GM23248 (cell line): ENCODE results near the gene RIN1. TPM values are rescaled to one million over a fixed set of nuclear protein-coding genes. Genes with fewer than 3 reads are reported as not detected.

Source experiments
- DNase-seq: peaks from one replicate; pipeline ENCODE4 v3.0.0-alpha.2; 2015
- H2AFZ ChIP-seq: fragments of 200-600 bp; sonication (generic); 2 replicates; pipeline ENCODE4 v1.6.1; 2016; ENCODE audit warnings: antibody characterized with exemption
- H3F3A ChIP-seq: fragments of 200-600 bp; sonication (generic); 2 replicates; pipeline ENCODE4 v1.6.1; 2016; ENCODE audit warnings: mild to moderate bottlenecking, antibody characterized with exemption, mixed run types; ENCODE audit not compliant: insufficient read depth
- H3K27ac ChIP-seq: fragments of 200-600 bp; sonication (generic); 2 replicates; pipeline ENCODE4 v1.5.1; 2016; ENCODE audit warnings: mild to moderate bottlenecking
- H3K27me3 ChIP-seq: fragments of 200-600 bp; sonication (generic); replicated peaks from 2 replicates; pipeline ENCODE4 v1.6.1; 2016; ENCODE audit warnings: mild to moderate bottlenecking; ENCODE audit not compliant: insufficient read depth
- H3K36me3 ChIP-seq: fragments of 200-600 bp; sonication (generic); 2 replicates; pipeline ENCODE4 v1.6.1; 2016; ENCODE audit warnings: low read depth, mild to moderate bottlenecking
- H3K4me1 ChIP-seq: fragments of 200-600 bp; sonication (generic); 2 replicates; pipeline ENCODE4 v1.6.1; 2016; ENCODE audit warnings: mild to moderate bottlenecking; ENCODE audit not compliant: insufficient read depth
- H3K4me2 ChIP-seq: fragments of 200-600 bp; sonication (generic); one replicate; pipeline ENCODE4 v1.6.1; 2016; ENCODE audit warnings: mild to moderate bottlenecking; ENCODE audit not compliant: unreplicated experiment
- H3K4me3 ChIP-seq: fragments of 200-600 bp; sonication (generic); 2 replicates; pipeline ENCODE4 v1.5.1; 2016; ENCODE audit warnings: mild to moderate bottlenecking
- H3K79me2 ChIP-seq: fragments of 200-600 bp; sonication (generic); 2 replicates; pipeline ENCODE4 v1.6.1; 2016; ENCODE audit warnings: mild to moderate bottlenecking; ENCODE audit not compliant: insufficient read depth
- H3K9ac ChIP-seq: fragments of 200-600 bp; sonication (generic); 2 replicates; pipeline ENCODE4 v1.6.1; 2016; ENCODE audit warnings: mild to moderate bottlenecking
- H3K9me2 ChIP-seq: fragments of 200-600 bp; sonication (generic); 2 replicates; pipeline ENCODE4 v1.6.1; 2016; ENCODE audit warnings: mixed run types, mild to moderate bottlenecking, moderate library complexity; ENCODE audit not compliant: insufficient read depth
- H3K9me3 ChIP-seq: fragments of 200-600 bp; sonication (generic); one replicate; pipeline ENCODE4 v1.6.1; 2017; ENCODE audit warnings: low read depth
- H4K20me1 ChIP-seq: fragments of 200-600 bp; sonication (generic); 2 replicates; pipeline ENCODE4 v1.6.0; 2016; ENCODE audit not compliant: insufficient read depth
- EZH2 ChIP-seq: fragments of 200-600 bp; sonication (generic); IDR thresholded peaks from 2 replicates; pipeline ENCODE4 v1.6.1; 2018; ENCODE audit warnings: antibody characterized with exemption, mild to moderate bottlenecking; ENCODE audit not compliant: insufficient read depth, poor library complexity, severe bottlenecking
- EZH2phosphoT487 ChIP-seq: fragments of 200-600 bp; sonication (generic); IDR thresholded peaks from 2 replicates; pipeline ENCODE4 v1.6.1; 2018; ENCODE audit warnings: antibody characterized with exemption, moderate library complexity, mild to moderate bottlenecking, low read depth; ENCODE audit not compliant: insufficient read depth
- WGBS, 2 experiments: methylation state at CpG; one replicate each; pipeline ENCODE4 v1.1.6; 2015 to 2017; ENCODE audit warnings: low lambda C conversion rate in 2 of 2, low coverage in 1 of 2; ENCODE audit errors: missing lambda C conversion rate in 2 of 2; 5-methylcytosine and 5-hydroxymethylcytosine counted together
- in situ Hi-C: fragments of 300-500 bp; cut with MboI; formaldehyde crosslinking; loops from 2 replicates; pipeline ENCODE4 v1.15.0; 2020
- polyA plus RNA-seq: library from polyadenylated mRNA; unstranded; fragments of >200 nt; fragmentation: Nextera tagmentation; extraction: Ambion mirVana; gene quantifications from 2 replicates; pipeline ENCODE4 v1.2.1, GENCODE V29; 2016
- total RNA-seq: library from RNA; depleted of rRNA; stranded (reverse); fragments of >200 nt; shearing (Covaris generic); gene quantifications from 2 replicates; pipeline ENCODE4 v1.2.3, GENCODE V29; 2014

Gene RIN1
- total and polyA plus RNA-seq, 2 experiments from 2014 or later, result 16.8 to 44.0 TPM

GRCh38 chr11:66310324-66310723, 25.9 kb downstream of the RIN1 start:
- Histone ChIP-seq H3K79me2 (peaks cover 17% of the 10 kb centered on the region), H3K9ac (no peak overlapping the region), H3K27me3 (no peaks in the 10 kb centered on the region), H3K9me2 (no peaks in the 10 kb centered on the region), H3F3A (peaks cover 9% of the 10 kb centered on the region), H2AFZ (no peak overlapping the region), H4K20me1 (no peaks in the 10 kb centered on the region), H3K36me3 (no peaks in the 10 kb centered on the region), H3K27ac (no peak overlapping the region), H3K9me3 (no peaks in the 10 kb centered on the region), H3K4me2 (no peak overlapping the region), H3K4me1 (no peaks in the 10 kb centered on the region), H3K4me3 (no peak overlapping the region)
- no peak for DNase-seq
- WGBS, 2 experiments, result 78 to 80% methylated on average over 8 of the region's 8 CpGs
- no peak for TF ChIP-seq EZH2
- no peak for TF ChIP-seq EZH2phosphoT487
- in situ Hi-C loops, result no loop called here

DNA sequence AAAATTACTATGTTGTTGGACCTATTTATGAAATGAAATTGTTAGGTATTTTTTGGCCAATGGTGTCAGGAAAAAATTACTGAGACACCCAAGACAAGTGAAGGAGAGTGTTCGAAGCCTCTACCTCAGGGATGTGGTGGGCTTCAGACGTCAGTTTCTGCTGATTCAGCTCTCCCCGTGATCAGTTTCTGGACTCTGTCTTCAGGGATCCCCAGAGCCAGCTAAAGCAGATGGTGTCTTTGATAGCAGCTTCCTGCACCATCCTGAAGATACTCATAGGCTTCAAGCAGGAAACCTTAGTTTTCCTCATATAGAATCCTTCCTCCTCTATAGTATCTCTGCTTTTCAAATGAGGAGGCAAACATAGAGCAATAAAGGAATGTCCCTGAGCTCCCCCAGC, 26.8 kb downstream of the RIN1 start:
- WGBS, 2 experiments, result 34 to 40% methylated on average over 3 of the region's 3 CpGs
- Histone ChIP-seq H4K20me1 (no peaks in the 10 kb centered on the region), H3F3A (peaks cover 9% of the 10 kb centered on the region), H3K27ac (no peak overlapping the region), H3K9ac (no peak overlapping the region), H3K79me2 (peaks cover 8% of the 10 kb centered on the region), H3K9me2 (no peaks in the 10 kb centered on the region), H3K36me3 (no peaks in the 10 kb centered on the region), H3K4me3 (no peak overlapping the region), H3K4me1 (no peaks in the 10 kb centered on the region), H3K4me2 (no peak overlapping the region), H3K27me3 (no peaks in the 10 kb centered on the region), H2AFZ (no peak overlapping the region), H3K9me3 (no peaks in the 10 kb centered on the region)
- TF ChIP-seq EZH2 (no peak), EZH2phosphoT487 (no peak)
- in situ Hi-C loops, result loop anchor here (10.0 kb wide), 1 partner anchor 75 kb away; no protein-coding TSS in a partner anchor
- no peak for DNase-seq

GRCh38 chr11:66302656-66303055, 33.6 kb downstream of the RIN1 start:
- Histone ChIP-seq H4K20me1 (no peaks in the 10 kb centered on the region), H3K9ac (no peak overlapping the region), H3K79me2 (no peaks in the 10 kb centered on the region), H3K4me3 (no peak overlapping the region), H3K9me2 (no peaks in the 10 kb centered on the region), H3K9me3 (no peaks in the 10 kb centered on the region), H3K4me2 (no peak overlapping the region), H3K4me1 (no peaks in the 10 kb centered on the region), H3F3A (no peaks in the 10 kb centered on the region), H3K27ac (no peak overlapping the region), H3K36me3 (no peaks in the 10 kb centered on the region), H2AFZ (no peak overlapping the region), H3K27me3 (no peaks in the 10 kb centered on the region)
- WGBS, 2 experiments, result 69 to 70% methylated on average over 10 to 12 of the region's 12 CpGs
- no peak for TF ChIP-seq EZH2
- no peak for TF ChIP-seq EZH2phosphoT487
- DNase-seq, result no peak
- in situ Hi-C loops, result loop anchor here (10.0 kb wide), 1 partner anchor 82 kb away; no protein-coding TSS in a partner anchor

DNA sequence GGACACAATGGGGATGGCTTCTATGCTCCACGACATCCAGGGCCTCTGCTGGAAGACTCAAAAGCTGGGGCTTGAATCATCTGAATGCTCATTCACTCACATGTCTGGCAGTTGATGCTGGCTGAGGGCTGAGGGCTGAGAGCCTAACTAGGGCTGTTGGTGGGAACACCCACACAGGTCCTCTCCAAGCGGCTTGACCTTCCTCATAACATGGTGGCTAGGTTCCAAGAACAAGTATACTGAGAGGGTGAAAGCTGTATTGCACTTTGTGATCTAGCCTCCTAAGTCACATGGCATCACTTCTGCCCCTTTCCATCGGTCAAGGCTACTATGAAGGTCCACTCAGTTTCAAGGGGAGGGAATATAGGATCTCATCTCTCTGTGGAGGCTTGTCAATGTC, 37.0 kb downstream of the RIN1 start:
- in situ Hi-C loops, result no loop called here
- no peak for DNase-seq
- TF ChIP-seq EZH2phosphoT487, result no peak
- no peak for TF ChIP-seq EZH2

DNA sequence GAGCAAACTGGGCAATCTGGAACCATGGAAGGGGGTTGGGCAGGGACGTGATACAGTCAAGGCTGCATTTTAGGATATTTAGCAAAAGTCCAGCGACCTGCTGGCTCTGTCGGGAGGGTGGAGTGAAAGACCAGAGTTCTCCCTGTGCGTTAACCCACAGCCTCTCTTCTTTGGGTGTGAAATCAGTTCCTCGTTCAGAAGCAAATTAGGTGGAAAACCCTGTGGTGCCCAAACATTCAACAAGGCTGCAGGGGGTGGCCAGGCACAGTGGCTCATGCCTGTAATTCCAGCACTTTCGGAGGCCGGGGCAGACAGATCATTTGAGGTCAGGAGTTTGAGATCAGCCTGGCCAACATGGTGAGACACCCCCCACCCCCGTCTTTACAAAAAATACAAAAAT, 38.6 kb downstream of the RIN1 start:
- Histone ChIP-seq H3F3A (no peaks in the 10 kb centered on the region), H3K4me1 (no peaks in the 10 kb centered on the region), H2AFZ (no peak overlapping the region), H3K4me2 (no peak overlapping the region), H3K9ac (no peak overlapping the region), H4K20me1 (no peaks in the 10 kb centered on the region), H3K27me3 (peaks cover under 1% of the 10 kb centered on the region), H3K4me3 (no peak overlapping the region), H3K9me3 (no peaks in the 10 kb centered on the region), H3K27ac (no peak overlapping the region), H3K79me2 (no peaks in the 10 kb centered on the region), H3K36me3 (no peaks in the 10 kb centered on the region), H3K9me2 (no peaks in the 10 kb centered on the region)
- TF ChIP-seq EZH2phosphoT487, result no peak
- no peak for TF ChIP-seq EZH2
- WGBS, 2 experiments, result 49 to 55% methylated on average over 8 of the region's 8 CpGs
- DNase-seq, result no peak
- in situ Hi-C loops, result no loop called here

More for the DNA sequence above, 37.0 kb downstream of the RIN1 start:
- H3K4me3 ChIP-seq, result no peak overlapping the region
- H3K9ac ChIP-seq, result no peak overlapping the region
- no peaks in the 10 kb centered on the region for H3K4me1 ChIP-seq
- H3F3A ChIP-seq, result no peaks in the 10 kb centered on the region
- H3K4me2 ChIP-seq, result no peak overlapping the region
- H3K27ac ChIP-seq, result no peak overlapping the region
- H3K9me3 ChIP-seq, result no peaks in the 10 kb centered on the region
- 76 to 84% methylated on average over 3 of the region's 3 CpGs for WGBS, 2 experiments
- H3K79me2 ChIP-seq, result no peaks in the 10 kb centered on the region
- H2AFZ ChIP-seq, result no peak overlapping the region
- H4K20me1 ChIP-seq, result no peaks in the 10 kb centered on the region
- no peaks in the 10 kb centered on the region for H3K27me3 ChIP-seq
- no peaks in the 10 kb centered on the region for H3K9me2 ChIP-seq
- no peaks in the 10 kb centered on the region for H3K36me3 ChIP-seq
